GM23338 (cell line): Measurements from ENCODE around the gene ADAT2. TPM values are rescaled to one million over a fixed set of nuclear protein-coding genes. Genes with fewer than 3 reads are reported as not detected.

Experiments
- CREB1 ChIP-seq: fragments of 250-450 bp; sonication (Bioruptor Pico); IDR thresholded peaks from 2 replicates; pipeline ENCODE4 v1.5.0; 2020; ENCODE audit warnings: low read depth, mild to moderate bottlenecking, moderate library complexity
- CTCF ChIP-seq, 2 experiments: fragments of 200-600 bp in 1 of 2; sonication (generic) in 1 of 2; conservative IDR thresholded peaks; 2 replicates each; pipeline versions ENCODE4 v1.5.1 to v1.6.1; 2016 to 2017; ENCODE audit warnings: antibody characterized with exemption in 2 of 2, low read depth in 2 of 2, mild to moderate bottlenecking in 2 of 2, moderate library complexity in 1 of 2
- EZH2phosphoT487 ChIP-seq: fragments of 200-600 bp; sonication (generic); IDR thresholded peaks from one replicate; pipeline ENCODE4 v1.8.1; 2018; ENCODE audit warnings: antibody characterized with exemption; ENCODE audit not compliant: unreplicated experiment
- NANOG ChIP-seq: IDR thresholded peaks from 2 replicates; pipeline ENCODE4 v1.6.1; 2016; ENCODE audit warnings: antibody characterized with exemption, borderline replicate concordance
- REST ChIP-seq: IDR thresholded peaks from one replicate; pipeline ENCODE4 v1.6.1; 2018; ENCODE audit warnings: antibody characterized with exemption; ENCODE audit not compliant: unreplicated experiment
- ZNF462 ChIP-seq: fragments of 250-450 bp; sonication (Bioruptor Pico); IDR thresholded peaks from 2 replicates; pipeline ENCODE4 v1.5.0; 2020; ENCODE audit warnings: mild to moderate bottlenecking, moderate library complexity
- polyA plus RNA-seq: library from polyadenylated mRNA; unstranded; fragments of >200 nt; fragmentation: Nextera tagmentation; extraction: Ambion mirVana; gene quantifications from 2 replicates; pipeline ENCODE4 v1.2.1, GENCODE V29; 2016
- total RNA-seq: library from RNA; depleted of rRNA; stranded (reverse); fragments of >200 nt; shearing (Covaris generic); gene quantifications from 2 replicates; pipeline ENCODE4 v1.2.3, GENCODE V29; 2014

Gene ADAT2
- total and polyA plus RNA-seq, 2 experiments from 2014 or later = 7.4 to 13.7 TPM

- no peak for TF ChIP-seq REST
- TF ChIP-seq NANOG = no peak
- no peak for TF ChIP-seq ZNF462 (CRISPR knock-in tag)
- no peak for TF ChIP-seq CREB1 (CRISPR knock-in tag)
- no peak for TF ChIP-seq CTCF (conservative IDR thresholded peaks at IDR 0.05; ENCODE audit: low read depth in 2 of 2)
- no peak for TF ChIP-seq EZH2phosphoT487
These were observed 46.5 kb upstream of the ADAT2 start (continued) for GRCh38 chr6:143496974-143497373.
